Measurements from ENCODE around the gene RCAN3.

Gene RCAN3

DNA sequence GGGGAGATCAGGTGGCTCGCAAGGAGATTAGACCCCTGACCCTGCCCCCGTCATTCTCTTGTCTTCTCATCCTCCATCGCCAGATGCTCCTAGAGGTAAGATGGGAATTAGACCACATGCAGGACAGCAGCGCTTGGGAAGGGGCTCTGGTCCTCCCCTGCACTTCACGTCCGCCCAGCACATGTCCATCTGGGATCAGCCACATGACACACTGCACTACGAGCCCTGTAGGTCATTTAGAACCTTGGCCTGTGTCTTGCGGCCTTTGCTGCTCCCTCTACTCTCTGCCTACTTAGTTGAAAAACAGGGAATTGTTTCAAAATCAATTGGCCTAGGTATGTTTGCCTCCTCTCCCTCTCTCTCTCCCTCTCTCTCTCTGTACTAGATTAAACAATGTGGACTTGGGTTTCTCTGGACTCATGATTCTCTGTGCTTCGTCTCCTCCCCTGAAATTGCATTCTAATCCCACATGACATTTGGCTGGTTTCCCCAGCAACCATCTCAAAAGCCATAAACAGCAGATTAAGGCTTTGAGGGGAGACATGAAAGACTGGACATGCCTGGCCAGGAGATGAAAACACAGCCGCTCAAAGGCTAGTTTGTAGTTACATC, 49.4 kb downstream of the RCAN3 start (continued):
- TF ChIP-seq ISL1 (CRISPR knock-in tag; IDR thresholded peaks at IDR 0.05) (no peak), PPARA (CRISPR knock-in tag; IDR thresholded peaks at IDR 0.05; ENCODE audit: borderline replicate concordance) (no peak), ZFP30 (CRISPR knock-in tag; IDR thresholded peaks at IDR 0.05) (no peak)

DNA sequence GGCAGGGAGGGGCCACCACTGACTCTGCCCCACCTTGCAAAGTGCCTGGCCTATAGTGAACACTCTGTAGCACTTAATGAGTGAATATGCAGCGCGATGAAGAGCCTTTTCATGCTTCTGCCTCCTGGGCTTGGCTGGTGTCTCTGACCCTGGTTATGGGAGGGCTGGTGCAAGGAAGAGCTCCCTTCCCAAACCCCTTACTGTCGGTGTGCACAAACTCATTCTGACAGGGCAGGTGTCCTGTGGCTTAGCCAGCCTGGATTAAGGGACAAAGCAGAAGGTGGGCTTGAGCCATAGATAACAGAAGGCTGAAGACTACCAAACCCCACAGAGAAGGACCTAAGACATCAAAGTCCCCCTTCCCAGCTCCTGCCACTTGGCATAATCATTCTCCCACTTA, 51.3 kb downstream of the RCAN3 start:
- TF ChIP-seq BACH2 (CRISPR knock-in tag; IDR thresholded peaks at IDR 0.05; ENCODE audit: borderline replicate concordance) (no peak), TCF4 (CRISPR knock-in tag; IDR thresholded peaks at IDR 0.05; ENCODE audit: borderline replicate concordance) (no peak), RARB (CRISPR knock-in tag; IDR thresholded peaks at IDR 0.05) (no peak), ZNF8 (CRISPR knock-in tag; IDR thresholded peaks at IDR 0.05) (no peak), ARNTL (CRISPR knock-in tag; IDR thresholded peaks at IDR 0.05; ENCODE audit: borderline replicate concordance, low read depth) (no peak)
- ATAC-seq, result no peak

DNA sequence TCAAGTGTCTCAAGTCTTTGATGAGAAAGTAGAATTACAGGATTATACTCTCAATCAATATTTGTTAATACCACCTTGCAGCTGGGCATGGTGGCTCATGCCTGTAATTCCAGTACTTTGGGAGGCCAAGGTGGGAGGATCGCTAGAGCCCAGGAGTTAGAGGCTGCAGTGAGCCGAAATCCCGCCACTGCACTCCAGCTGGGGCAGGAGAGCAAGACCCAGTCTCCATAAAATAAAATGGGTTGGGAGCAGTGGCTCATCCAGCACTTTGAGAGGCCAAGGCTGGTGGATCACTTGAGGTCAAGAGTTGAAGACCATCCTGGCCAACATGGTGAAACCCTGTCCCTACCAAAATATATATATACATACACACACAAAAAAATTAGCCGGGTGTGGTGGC, 52.1 kb downstream of the RCAN3 start:
- TF ChIP-seq ZNF565 (CRISPR knock-in tag; conservative IDR thresholded peaks at IDR 0.05; ENCODE audit: low read depth), result no peak
- TF ChIP-seq ESRRG (CRISPR knock-in tag; IDR thresholded peaks at IDR 0.05), result no peak
- no peak for TF ChIP-seq RARB (CRISPR knock-in tag; IDR thresholded peaks at IDR 0.05)
- TF ChIP-seq, protein P1, sequence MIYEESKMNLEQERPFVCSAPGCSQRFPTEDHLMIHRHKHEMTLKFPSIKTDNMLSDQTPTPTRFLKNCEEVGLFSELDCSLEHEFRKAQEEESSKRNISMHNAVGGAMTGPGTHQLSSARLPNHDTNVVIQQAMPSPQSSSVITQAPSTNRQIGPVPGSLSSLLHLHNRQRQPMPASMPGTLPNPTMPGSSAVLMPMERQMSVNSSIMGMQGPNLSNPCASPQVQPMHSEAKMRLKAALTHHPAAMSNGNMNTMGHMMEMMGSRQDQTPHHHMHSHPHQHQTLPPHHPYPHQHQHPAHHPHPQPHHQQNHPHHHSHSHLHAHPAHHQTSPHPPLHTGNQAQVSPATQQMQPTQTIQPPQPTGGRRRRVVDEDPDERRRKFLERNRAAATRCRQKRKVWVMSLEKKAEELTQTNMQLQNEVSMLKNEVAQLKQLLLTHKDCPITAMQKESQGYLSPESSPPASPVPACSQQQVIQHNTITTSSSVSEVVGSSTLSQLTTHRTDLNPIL (CRISPR knock-in tag; IDR thresholded peaks at IDR 0.05; ENCODE audit: low read depth), result no peak
- TF ChIP-seq ZNF8 (CRISPR knock-in tag; IDR thresholded peaks at IDR 0.05), result no peak
- TF ChIP-seq, protein P2, sequence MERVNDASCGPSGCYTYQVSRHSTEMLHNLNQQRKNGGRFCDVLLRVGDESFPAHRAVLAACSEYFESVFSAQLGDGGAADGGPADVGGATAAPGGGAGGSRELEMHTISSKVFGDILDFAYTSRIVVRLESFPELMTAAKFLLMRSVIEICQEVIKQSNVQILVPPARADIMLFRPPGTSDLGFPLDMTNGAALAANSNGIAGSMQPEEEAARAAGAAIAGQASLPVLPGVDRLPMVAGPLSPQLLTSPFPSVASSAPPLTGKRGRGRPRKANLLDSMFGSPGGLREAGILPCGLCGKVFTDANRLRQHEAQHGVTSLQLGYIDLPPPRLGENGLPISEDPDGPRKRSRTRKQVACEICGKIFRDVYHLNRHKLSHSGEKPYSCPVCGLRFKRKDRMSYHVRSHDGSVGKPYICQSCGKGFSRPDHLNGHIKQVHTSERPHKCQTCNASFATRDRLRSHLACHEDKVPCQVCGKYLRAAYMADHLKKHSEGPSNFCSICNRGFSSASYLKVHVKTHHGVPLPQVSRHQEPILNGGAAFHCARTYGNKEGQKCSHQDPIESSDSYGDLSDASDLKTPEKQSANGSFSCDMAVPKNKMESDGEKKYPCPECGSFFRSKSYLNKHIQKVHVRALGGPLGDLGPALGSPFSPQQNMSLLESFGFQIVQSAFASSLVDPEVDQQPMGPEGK (CRISPR knock-in tag; IDR thresholded peaks at IDR 0.05; ENCODE audit: borderline replicate concordance), result no peak
- TF ChIP-seq PPARA (CRISPR knock-in tag; IDR thresholded peaks at IDR 0.05; ENCODE audit: borderline replicate concordance), result no peak
- TF ChIP-seq SNAI2 (CRISPR knock-in tag; IDR thresholded peaks at IDR 0.05), result no peak
- no peak for TF ChIP-seq ZFP3 (CRISPR knock-in tag; IDR thresholded peaks at IDR 0.05)
- no peak for ATAC-seq

DNA sequence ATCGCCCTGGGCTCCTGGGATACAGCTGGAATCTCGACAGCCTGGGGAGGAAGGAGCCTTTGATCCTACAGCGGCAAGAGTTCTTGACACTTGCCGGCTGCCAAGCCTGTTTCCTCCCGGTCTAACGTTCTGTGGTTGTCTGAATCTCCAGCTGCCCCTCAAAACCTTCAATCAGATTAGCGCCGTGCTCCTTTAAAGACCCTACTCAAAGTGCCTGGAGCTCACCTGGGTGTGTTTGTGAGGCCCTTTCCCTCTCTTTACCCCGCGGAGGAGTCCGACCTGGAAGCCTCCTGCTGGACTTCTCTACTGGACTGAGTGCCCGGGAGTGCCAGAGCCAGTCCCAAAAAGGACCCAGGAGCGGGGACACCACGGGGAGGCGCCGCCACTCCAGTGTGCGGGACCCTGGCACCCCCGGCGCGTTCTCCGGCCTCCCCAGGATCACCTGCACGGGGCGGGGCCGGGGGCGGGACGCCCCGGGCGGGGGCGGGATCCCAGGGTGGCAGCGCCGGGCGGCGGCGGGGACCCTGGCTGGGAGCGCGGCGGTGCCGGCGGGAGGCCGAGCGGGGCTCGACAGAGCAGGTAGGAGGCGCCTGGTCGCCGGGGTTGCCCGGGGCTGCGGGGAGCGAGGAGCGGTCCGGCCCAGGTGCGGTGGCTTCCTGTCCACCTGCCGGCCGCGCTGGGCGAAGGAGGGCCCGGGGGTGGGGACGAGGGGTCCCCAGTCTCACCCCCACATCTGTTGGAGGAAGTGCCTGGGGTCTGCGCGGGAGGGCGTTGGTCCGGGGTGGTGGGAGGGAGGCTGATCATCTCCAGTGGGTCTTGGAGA, 53.2 kb downstream of the RCAN3 start, which contains the start of gene NCMAP:
Gene NCMAP, plus strand, starts transcription at position 497 of the 823 bp plus-strand sequence. CDS start 39,344 bp downstream, outside the sequence.
- ATAC-seq, result no peak
- TF ChIP-seq ZNF8 (CRISPR knock-in tag; IDR thresholded peaks at IDR 0.05), result no peak
- TF ChIP-seq TCF4 (CRISPR knock-in tag; IDR thresholded peaks at IDR 0.05; ENCODE audit: borderline replicate concordance), result no peak
- TF ChIP-seq, protein P3, sequence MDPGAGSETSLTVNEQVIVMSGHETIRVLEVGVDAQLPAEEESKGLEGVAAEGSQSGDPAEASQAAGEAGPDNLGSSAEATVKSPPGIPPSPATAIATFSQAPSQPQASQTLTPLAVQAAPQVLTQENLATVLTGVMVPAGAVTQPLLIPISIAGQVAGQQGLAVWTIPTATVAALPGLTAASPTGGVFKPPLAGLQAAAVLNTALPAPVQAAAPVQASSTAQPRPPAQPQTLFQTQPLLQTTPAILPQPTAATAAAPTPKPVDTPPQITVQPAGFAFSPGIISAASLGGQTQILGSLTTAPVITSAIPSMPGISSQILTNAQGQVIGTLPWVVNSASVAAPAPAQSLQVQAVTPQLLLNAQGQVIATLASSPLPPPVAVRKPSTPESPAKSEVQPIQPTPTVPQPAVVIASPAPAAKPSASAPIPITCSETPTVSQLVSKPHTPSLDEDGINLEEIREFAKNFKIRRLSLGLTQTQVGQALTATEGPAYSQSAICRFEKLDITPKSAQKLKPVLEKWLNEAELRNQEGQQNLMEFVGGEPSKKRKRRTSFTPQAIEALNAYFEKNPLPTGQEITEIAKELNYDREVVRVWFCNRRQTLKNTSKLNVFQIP (CRISPR knock-in tag; IDR thresholded peaks at IDR 0.05; ENCODE audit: borderline replicate concordance, low read depth), result no peak

DNA sequence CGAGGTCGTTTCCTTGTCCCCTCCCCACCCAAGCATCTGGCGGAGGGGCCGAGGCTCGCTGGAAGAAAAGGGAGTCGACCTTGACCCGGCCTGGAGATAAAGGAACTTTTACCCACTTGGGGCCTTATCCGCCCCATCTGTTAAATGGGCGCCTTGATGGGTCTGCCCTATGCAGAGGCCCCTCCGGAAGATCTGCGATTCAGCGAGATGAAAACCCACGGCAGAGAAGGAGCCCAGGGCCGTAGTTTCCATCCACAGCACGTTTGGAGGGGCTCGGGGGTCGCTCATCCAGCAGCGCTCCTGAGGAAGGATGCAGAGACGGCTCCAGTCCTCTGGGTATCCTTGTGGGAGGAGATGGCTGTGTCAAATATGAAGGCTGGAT, 53.8 kb downstream of the RCAN3 start:
- ATAC-seq, result no peak
- no peak for TF ChIP-seq RARB (CRISPR knock-in tag; IDR thresholded peaks at IDR 0.05)
- TF ChIP-seq TOX (CRISPR knock-in tag; IDR thresholded peaks at IDR 0.05; ENCODE audit: borderline replicate concordance), result no peak
- TF ChIP-seq OSR1 (CRISPR knock-in tag; IDR thresholded peaks at IDR 0.05), result no peak
- TF ChIP-seq ESRRG (CRISPR knock-in tag; IDR thresholded peaks at IDR 0.05), result no peak
- no peak for TF ChIP-seq ZNF70 (CRISPR knock-in tag; IDR thresholded peaks at IDR 0.05)

DNA sequence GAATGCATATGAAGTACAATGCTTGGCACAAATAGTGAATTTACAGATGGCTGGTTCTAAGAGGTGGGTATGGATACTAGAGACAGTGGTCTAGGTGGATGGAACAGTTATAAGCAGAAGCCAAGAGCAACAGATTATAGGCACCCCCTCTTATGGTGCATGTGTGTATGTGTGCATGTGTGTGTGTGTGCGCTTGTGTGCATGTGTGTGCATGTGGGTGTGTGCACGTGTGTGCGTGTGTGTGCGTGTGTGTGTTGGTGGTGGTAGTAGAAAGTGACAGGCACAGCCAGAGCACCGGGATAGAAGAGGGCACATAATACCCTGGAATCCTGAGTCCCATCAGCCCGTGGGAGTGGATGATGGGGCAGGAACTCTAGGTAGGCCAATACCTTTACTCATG, 54.6 kb downstream of the RCAN3 start:
- no peak for ATAC-seq
- TF ChIP-seq TOX (CRISPR knock-in tag; IDR thresholded peaks at IDR 0.05; ENCODE audit: borderline replicate concordance), result no peak
- TF ChIP-seq, protein P4, sequence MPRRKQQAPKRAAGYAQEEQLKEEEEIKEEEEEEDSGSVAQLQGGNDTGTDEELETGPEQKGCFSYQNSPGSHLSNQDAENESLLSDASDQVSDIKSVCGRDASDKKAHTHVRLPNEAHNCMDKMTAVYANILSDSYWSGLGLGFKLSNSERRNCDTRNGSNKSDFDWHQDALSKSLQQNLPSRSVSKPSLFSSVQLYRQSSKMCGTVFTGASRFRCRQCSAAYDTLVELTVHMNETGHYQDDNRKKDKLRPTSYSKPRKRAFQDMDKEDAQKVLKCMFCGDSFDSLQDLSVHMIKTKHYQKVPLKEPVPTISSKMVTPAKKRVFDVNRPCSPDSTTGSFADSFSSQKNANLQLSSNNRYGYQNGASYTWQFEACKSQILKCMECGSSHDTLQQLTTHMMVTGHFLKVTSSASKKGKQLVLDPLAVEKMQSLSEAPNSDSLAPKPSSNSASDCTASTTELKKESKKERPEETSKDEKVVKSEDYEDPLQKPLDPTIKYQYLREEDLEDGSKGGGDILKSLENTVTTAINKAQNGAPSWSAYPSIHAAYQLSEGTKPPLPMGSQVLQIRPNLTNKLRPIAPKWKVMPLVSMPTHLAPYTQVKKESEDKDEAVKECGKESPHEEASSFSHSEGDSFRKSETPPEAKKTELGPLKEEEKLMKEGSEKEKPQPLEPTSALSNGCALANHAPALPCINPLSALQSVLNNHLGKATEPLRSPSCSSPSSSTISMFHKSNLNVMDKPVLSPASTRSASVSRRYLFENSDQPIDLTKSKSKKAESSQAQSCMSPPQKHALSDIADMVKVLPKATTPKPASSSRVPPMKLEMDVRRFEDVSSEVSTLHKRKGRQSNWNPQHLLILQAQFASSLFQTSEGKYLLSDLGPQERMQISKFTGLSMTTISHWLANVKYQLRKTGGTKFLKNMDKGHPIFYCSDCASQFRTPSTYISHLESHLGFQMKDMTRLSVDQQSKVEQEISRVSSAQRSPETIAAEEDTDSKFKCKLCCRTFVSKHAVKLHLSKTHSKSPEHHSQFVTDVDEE (CRISPR knock-in tag; IDR thresholded peaks at IDR 0.05), result no peak
- TF ChIP-seq, protein P2 (CRISPR knock-in tag; IDR thresholded peaks at IDR 0.05; ENCODE audit: borderline replicate concordance), result no peak
- TF ChIP-seq, protein P5, sequence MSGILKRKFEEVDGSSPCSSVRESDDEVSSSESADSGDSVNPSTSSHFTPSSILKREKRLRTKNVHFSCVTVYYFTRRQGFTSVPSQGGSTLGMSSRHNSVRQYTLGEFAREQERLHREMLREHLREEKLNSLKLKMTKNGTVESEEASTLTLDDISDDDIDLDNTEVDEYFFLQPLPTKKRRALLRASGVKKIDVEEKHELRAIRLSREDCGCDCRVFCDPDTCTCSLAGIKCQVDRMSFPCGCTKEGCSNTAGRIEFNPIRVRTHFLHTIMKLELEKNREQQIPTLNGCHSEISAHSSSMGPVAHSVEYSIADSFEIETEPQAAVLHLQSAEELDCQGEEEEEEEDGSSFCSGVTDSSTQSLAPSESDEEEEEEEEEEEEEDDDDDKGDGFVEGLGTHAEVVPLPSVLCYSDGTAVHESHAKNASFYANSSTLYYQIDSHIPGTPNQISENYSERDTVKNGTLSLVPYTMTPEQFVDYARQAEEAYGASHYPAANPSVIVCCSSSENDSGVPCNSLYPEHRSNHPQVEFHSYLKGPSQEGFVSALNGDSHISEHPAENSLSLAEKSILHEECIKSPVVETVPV (CRISPR knock-in tag; IDR thresholded peaks at IDR 0.05), result no peak
- TF ChIP-seq CSDC2 (CRISPR knock-in tag; IDR thresholded peaks at IDR 0.05), result no peak
